Psoas muscle (tissue), 8 donors: Measurements from ENCODE around the gene AJAP1. TPM values are rescaled to one million over a fixed set of nuclear protein-coding genes. Genes with fewer than 3 reads are reported as not detected.

Experiments used
- ATAC-seq, 4 donors: fragments of 200-7000 bp; cut with Tn5 transposase; one replicate each; pipeline ENCODE4 v1.9.1; 2020; ENCODE audit warnings: moderate library complexity in 3 of 4, mild to moderate bottlenecking in 2 of 4
- DNase-seq, 2 donors: peaks; one replicate each; pipeline ENCODE4 v3.0.0-alpha.2; 2020
- H3K27ac ChIP-seq: fragments of 200-600 bp; one replicate; pipeline ENCODE4 v1.8.0; 2022
- H3K27me3 ChIP-seq, 3 donors: fragments of 200-600 bp in 1 of 3; one replicate each; pipeline versions ENCODE4 v1.6.1 to v1.8.0; 2013 to 2022; ENCODE audit warnings: low read length in 2 of 3, mild to moderate bottlenecking in 2 of 3, moderate library complexity in 1 of 3; ENCODE audit not compliant: insufficient read depth in 3 of 3
- H3K36me3 ChIP-seq, 2 donors: fragments of 200-600 bp in 1 of 2; one replicate each; pipeline versions ENCODE4 v1.6.1 to v1.8.0; 2013 to 2022; ENCODE audit warnings: low read depth in 1 of 2, mild to moderate bottlenecking in 1 of 2, moderate library complexity in 1 of 2; ENCODE audit not compliant: insufficient read depth in 1 of 2
- H3K4me1 ChIP-seq: fragments of 200-600 bp; one replicate; pipeline ENCODE4 v1.8.0; 2022
- H3K4me3 ChIP-seq: fragments of 200-600 bp; one replicate; pipeline ENCODE4 v1.8.0; 2022; ENCODE audit warnings: mild to moderate bottlenecking
- H3K9me3 ChIP-seq: fragments of 200-600 bp; one replicate; pipeline ENCODE4 v1.8.0; 2022
- CTCF ChIP-seq: fragments of 200-600 bp; IDR thresholded peaks from one replicate; pipeline ENCODE4 v1.8.0; 2022; ENCODE audit warnings: antibody characterized with exemption
- WGBS, 3 donors: extraction: QIAGEN DNeasy Blood & Tissue Kit; methylation state at CpG; one replicate each; pipeline versions ENCODE4 v1.1.6 to v1.1.7; 2013; 5-methylcytosine and 5-hydroxymethylcytosine counted together
- intact Hi-C, 2 donors: fragments of 100-400 bp; cut with DNase I; formaldehyde crosslinking; loops; one replicate each; pipeline versions ENCODE4 v1.11.0 to v1.14.2; 2022
- polyA plus RNA-seq, 3 donors: library from polyadenylated mRNA; stranded (reverse); fragments of 200-250 nt; gene quantifications; one replicate each; pipeline ENCODE4 v1.2.3, GENCODE V29; 2013
- total RNA-seq, 4 donors: library from RNA; stranded (reverse); fragmentation: NEBNext Ultra II Directional in 2 of 4; extraction: Animal tissue kit (Norgen Biotek cat#: 25700) in 2 of 4; gene quantifications; one replicate each; pipeline versions ENCODE4 v1.2.1 to v1.2.4, GENCODE V29; 2021 to 2023
- donor health status: healthy with polysubstance abuse.
- donor health status: DM: no; HTN: no; CAD: no; lungs with moderate emphysema.
- donor health status: Bipolar disorder and iron deficiency.
- donor health status: healthy.
- donor health status: DM: yes; HTN: yes; CAD: no.
- donor health status: DM: no; HTN: no; CAD: no.
- donor health status: DM: no; HTN: no; CAD: no.
- donor health status: DM: yes; HTN: yes; CAD: no.

AJAP1 gene
- total and polyA plus RNA-seq, 7 donors: under 0.01 to 1.4 (median 0.07) TPM

GRCh38 chr1:4778056-4778455, 123.6 kb downstream of the AJAP1 start:
- ATAC-seq: no peak
- peak; percentile 8 for TF ChIP-seq CTCF
- DNase-seq: no peak
- intact Hi-C loops: no loop called here
- Histone ChIP-seq H3K36me3 (no peaks in the 10 kb centered on the region), H3K4me3 (no peak overlapping the region), H3K27me3 (peaks cover 0 to 3% (median 0%) of the 10 kb centered on the region in 3 donors), H3K4me1 (no peaks in the 10 kb centered on the region), H3K9me3 (no peaks in the 10 kb centered on the region), H3K27ac (no peak overlapping the region)
- WGBS, 3 donors: 26 to 30% (median 30%) methylated on average over 7 of the region's 7 CpGs

- no peak overlapping the region for H3K27ac ChIP-seq
- DNase-seq (no peak), ATAC-seq (no peak)
- no peaks in the 10 kb centered on the region for H3K27me3 ChIP-seq
- no peaks in the 10 kb centered on the region for H3K4me1 ChIP-seq
- intact Hi-C loops: no loop called here
- no peaks in the 10 kb centered on the region for H3K9me3 ChIP-seq
- TF ChIP-seq CTCF: no peak
- WGBS, 3 donors: 91 to 94% (median 93%) methylated on average over 14 of the region's 14 CpGs
- H3K36me3 ChIP-seq: no peaks in the 10 kb centered on the region
- H3K4me3 ChIP-seq: no peak overlapping the region
Measured at GRCh38 chr1:4781646-4782045, 127.2 kb downstream of the AJAP1 start.

- Histone ChIP-seq H3K36me3 (no peaks in the 10 kb centered on the region), H3K4me1 (no peaks in the 10 kb centered on the region), H3K27me3 (no peaks in the 10 kb centered on the region), H3K27ac (no peak overlapping the region), H3K4me3 (no peak overlapping the region), H3K9me3 (no peaks in the 10 kb centered on the region)
- DNase-seq (no peak), ATAC-seq (no peak)
- no peak for TF ChIP-seq CTCF
- intact Hi-C loops: no loop called here
- WGBS, 3 donors: 91 to 93% (median 92%) methylated on average over 17 of the region's 17 CpGs
Measured at GRCh38 chr1:4784761-4785160, 130.4 kb downstream of the AJAP1 start.

GRCh38 chr1:4786055-4786454, 131.6 kb downstream of the AJAP1 start:
- TF ChIP-seq CTCF: no peak
- intact Hi-C loops: no loop called here
- no peaks in the 10 kb centered on the region for H3K9me3 ChIP-seq
- DNase-seq (no peak), ATAC-seq (no peak)
- no peak overlapping the region for H3K4me3 ChIP-seq
- H3K27ac ChIP-seq: no peak overlapping the region
- H3K36me3 ChIP-seq: no peaks in the 10 kb centered on the region
- H3K4me1 ChIP-seq: no peaks in the 10 kb centered on the region
- H3K27me3 ChIP-seq: no peaks in the 10 kb centered on the region
- WGBS, 3 donors: 35 to 45% (median 35%) methylated on average over 8 of the region's 8 CpGs

- no peaks in the 10 kb centered on the region for H3K27me3 ChIP-seq
- no peak overlapping the region for H3K27ac ChIP-seq
- H3K4me1 ChIP-seq: no peaks in the 10 kb centered on the region
- WGBS, 3 donors: 76 to 84% (median 82%) methylated on average over 5 of the region's 5 CpGs
- no peaks in the 10 kb centered on the region for H3K36me3 ChIP-seq
- no peak for TF ChIP-seq CTCF
- H3K4me3 ChIP-seq: no peak overlapping the region
- no peak for DNase-seq
- no peak for ATAC-seq
- intact Hi-C loops: no loop called here
- no peaks in the 10 kb centered on the region for H3K9me3 ChIP-seq
Measured at GRCh38 chr1:4787551-4787950, 133.1 kb downstream of the AJAP1 start.
